Caki2 (cell line): Measurements from ENCODE around the gene NRG4. TPM values are rescaled to one million over a fixed set of nuclear protein-coding genes. Genes with fewer than 3 reads are reported as not detected.

Experiments used
- DNase-seq: peaks from one replicate; pipeline ENCODE4 v3.0.0-alpha.2; 2015; ENCODE audit warnings: low read depth
- in situ Hi-C: cut with HindIII; loops from 2 replicates; pipeline ENCODE4 v1.10.0; 2016; ENCODE audit warnings: low sequenced_read_pairs, low pct_unique_long_range_greater_than_20kb, mixed read lengths
- total RNA-seq: library from RNA; depleted of rRNA; stranded (reverse); fragments of >200 nt; shearing (Covaris generic); gene quantifications from 2 replicates; pipeline ENCODE4 v1.2.3, GENCODE V29; 2014; ENCODE audit warnings: low replicate concordance; rRNA removed

Gene NRG4
- total RNA-seq, 1 experiment from 2014 or later, result 3.3 TPM

- in situ Hi-C loops, result no loop called here
- DNase-seq, result peak; percentile 84
Measured at GRCh38 chr15:75903331-75904239, 108.6 kb downstream of the NRG4 start, which contains the start of gene FBXO22. Gene FBXO22 (plus strand): TSS chr15:75903878. CDS start chr15:75903964, 86 bp downstream.

DNA sequence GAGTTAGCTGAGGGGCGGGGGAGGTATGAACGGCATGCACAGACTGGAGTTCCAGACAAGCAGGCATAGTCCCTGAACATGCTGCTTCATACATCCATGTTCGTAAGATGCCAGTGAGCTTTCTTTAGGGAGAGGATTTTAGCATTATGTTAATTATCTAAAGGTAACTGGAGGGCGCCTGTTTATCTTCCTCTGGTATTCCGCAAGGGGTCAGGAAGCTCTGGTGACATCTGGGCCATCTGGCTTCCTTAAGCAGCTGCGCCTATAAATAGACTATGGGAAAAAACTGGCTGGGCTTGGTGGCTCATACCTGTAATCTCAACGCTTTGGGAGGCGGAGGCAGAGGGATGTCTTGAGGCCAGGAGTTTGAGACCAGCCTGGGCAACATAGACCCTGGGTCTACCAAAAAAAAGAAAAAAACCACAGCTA lies 110.1 kb downstream of the NRG4 start:
- in situ Hi-C loops, result no loop called here
- no peak for DNase-seq

- DNase-seq, result no peak
- in situ Hi-C loops, result no loop called here
Measured at GRCh38 chr15:75900577-75900976, 111.6 kb downstream of the NRG4 start.

- DNase-seq, result no peak
Measured at GRCh38 chr15:75895731-75896130, 116.5 kb downstream of the NRG4 start.

DNA sequence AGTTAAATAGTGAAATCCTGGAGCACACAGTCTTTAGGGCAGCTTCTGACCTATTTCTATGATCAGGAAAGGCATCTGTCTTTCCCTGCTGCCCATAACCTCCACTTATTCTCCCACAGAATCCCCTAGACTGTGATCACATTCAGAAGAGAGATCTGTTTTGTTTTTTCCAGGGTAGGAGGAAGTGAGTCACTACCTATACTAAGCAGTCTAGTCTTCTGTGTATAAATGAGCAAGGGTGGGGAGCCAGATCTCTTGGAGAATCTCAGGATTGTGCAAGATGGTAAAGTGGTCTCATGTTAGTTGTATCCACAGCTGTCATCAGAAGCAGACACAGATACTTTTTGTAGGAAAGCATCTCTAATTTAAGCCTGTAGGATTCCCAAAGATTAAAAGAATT lies 120.3 kb downstream of the NRG4 start:
- DNase-seq, result peak; percentile 42
- in situ Hi-C loops, result no loop called here

More at GRCh38 chr15:75895731-75896130, 116.5 kb downstream of the NRG4 start:
- in situ Hi-C loops, result no loop called here

Other genes with a start within 250 kb of the NRG4 start
- 33.7 TPM in 2 replicates for gene UBE2Q2, start 169.0 kb downstream of the NRG4 start, total RNA-seq
- gene FBXO22, start 108.5 kb downstream of the NRG4 start, total RNA-seq, result 43.0 and 86.0 TPM in 2 replicates
- 0.47 TPM in 1 of 2 replicates, not detected in the other for gene TMEM266, start 47.6 kb upstream of the NRG4 start, total RNA-seq